Naive thymus-derived CD8-positive, alpha-beta T cell (primary cell): ENCODE results near the gene APP. TPM values are rescaled to one million over a fixed set of nuclear protein-coding genes. Genes with fewer than 3 reads are reported as not detected.

Experiments used
- ATAC-seq, 2 donors: fragments of 150-1000 bp; cut with Tn5 transposase in 1 of 2; sonication (Bioruptor Pico), chemical (Tn5 transposase) in 1 of 2; 1 replicate in 1 of 2; 2 replicates in 1 of 2; pipeline ENCODE4 v1.10.0; 2021; ENCODE audit warnings: mild to moderate bottlenecking in 2 of 2, moderate library complexity in 2 of 2
- POLR2A ChIA-PET: fragments of 350-600 bp; sonication (Branson Sonifier 250); formaldehyde crosslinking; loops from one replicate; lab custom pipeline; 2021; ENCODE audit warnings: antibody characterized with exemption; lab: Charles Lee
- DNase-seq, 10 donors: peaks; one replicate each; pipeline versions ENCODE4 v3.0.0 to v3.0.0-alpha.2; 2020 to 2022
- H3K27ac Mint-ChIP-seq, 10 donors: one replicate each; pipeline ENCODE4 v1.8.0; 2020 to 2022; ENCODE audit warnings: mild to moderate bottlenecking in 10 of 10, mixed read lengths in 10 of 10, moderate library complexity in 4 of 10, inconsistent platforms in 1 of 10
- H3K27me3 Mint-ChIP-seq, 5 donors: one replicate each; pipeline ENCODE4 v1.8.0; 2021 to 2022; ENCODE audit warnings: mixed read lengths in 5 of 5
- H3K36me3 Mint-ChIP-seq, 3 donors: one replicate each; pipeline ENCODE4 v1.8.0; 2020 to 2022; ENCODE audit warnings: mixed read lengths in 3 of 3, mild to moderate bottlenecking in 2 of 3, inconsistent platforms in 1 of 3
- H3K4me1 Mint-ChIP-seq, 4 donors: one replicate each; pipeline ENCODE4 v1.8.0; 2021 to 2022; ENCODE audit warnings: mixed read lengths in 4 of 4
- H3K4me3 Mint-ChIP-seq, 10 donors: one replicate each; pipeline ENCODE4 v1.8.0; 2020 to 2022; ENCODE audit warnings: mild to moderate bottlenecking in 10 of 10, mixed read lengths in 10 of 10, moderate library complexity in 6 of 10, inconsistent platforms in 1 of 10
- H3K9me3 Mint-ChIP-seq, 9 donors: one replicate each; pipeline ENCODE4 v1.8.0; 2020 to 2022; ENCODE audit warnings: mixed read lengths in 9 of 9, mild to moderate bottlenecking in 3 of 9, inconsistent platforms in 1 of 9, moderate library complexity in 1 of 9
- polyA plus RNA-seq, 3 donors: library from polyadenylated mRNA; unstranded; fragments of 300-500 nt; fragmentation: Illumina TruSeq; gene quantifications; one replicate each; pipeline ENCODE4 v1.2.3, GENCODE V29; 2021
- total RNA-seq, 8 experiments: library from RNA in 2 of 8; stranded (reverse) in 2 of 8; gene quantifications; one replicate each; pipeline ENCODE4 v1.2.3 and lab custom pipeline; 2021 to 2026

APP gene
- total and polyA plus RNA-seq, 5 experiments from 2014 or later = 6.9 to 33.8 (median 8.7) TPM

DNA sequence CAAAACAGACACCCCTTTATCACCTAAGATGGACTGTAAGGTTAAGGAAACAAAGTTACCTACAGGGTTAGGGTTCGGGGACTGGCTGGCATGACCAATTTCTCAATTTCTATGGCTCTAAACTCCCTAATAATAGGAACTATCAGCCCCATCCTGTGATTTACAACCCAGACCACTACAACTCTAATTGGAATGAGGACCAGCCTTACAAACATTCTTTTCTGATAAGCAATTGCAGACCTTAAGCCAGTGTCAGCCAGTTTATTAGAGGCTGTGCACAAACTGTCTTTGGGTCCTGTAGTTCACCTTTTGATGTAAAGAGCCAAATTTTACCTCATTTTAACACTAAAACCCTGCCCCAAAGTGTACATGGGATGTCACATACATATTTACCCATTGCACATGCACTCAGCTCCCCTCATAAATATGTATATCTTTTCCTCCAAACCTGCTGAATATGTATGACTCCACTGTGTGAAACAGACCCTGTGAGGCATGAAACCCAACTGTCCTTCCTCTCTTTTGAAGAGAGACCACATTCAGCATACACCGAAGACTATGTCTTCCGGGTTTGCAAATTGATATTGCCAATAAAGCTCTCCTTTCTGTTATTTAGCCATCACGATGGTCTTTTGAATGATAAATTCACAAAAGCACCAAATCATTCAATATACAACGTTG lies 7.3 kb upstream of the APP start:
- Mint-ChIP-seq H3K36me3 (no peaks in the 10 kb centered on the region), H3K9me3 (no peaks in the 10 kb centered on the region), H3K4me1 (no peaks in the 10 kb centered on the region), H3K27me3 (peaks cover 5 to 9% (median 6%) of the 10 kb centered on the region in 5 donors), H3K27ac (no peak overlapping the region), H3K4me3 (no peak overlapping the region)
- POLR2A ChIA-PET = no interaction called here
- ATAC-seq (no peak), DNase-seq (no peak)

DNA sequence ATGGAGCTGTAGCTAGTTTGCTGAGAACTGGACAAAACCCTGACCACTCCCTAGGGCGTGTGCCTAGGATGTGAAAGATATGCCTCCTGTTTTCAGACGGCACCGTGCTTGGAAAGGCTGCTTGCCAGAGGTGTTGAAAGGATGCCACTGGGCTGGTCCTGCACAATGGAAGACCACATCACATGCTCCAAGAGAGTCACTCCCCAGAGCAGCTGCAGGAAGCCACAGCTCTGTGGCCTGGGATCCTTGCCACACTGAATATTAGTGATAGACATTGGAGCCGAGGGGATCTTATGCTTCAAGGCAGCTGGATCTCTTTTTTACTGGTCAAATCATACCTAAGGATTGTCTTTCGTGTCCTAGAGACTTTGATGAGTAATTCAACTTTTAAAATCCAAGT lies 6.6 kb upstream of the APP start:
- POLR2A ChIA-PET = no interaction called here
- no peak overlapping the region for H3K27ac Mint-ChIP-seq
- H3K4me1 Mint-ChIP-seq = no peaks in the 10 kb centered on the region
- no peaks in the 10 kb centered on the region for H3K9me3 Mint-ChIP-seq
- no peak overlapping the region for H3K4me3 Mint-ChIP-seq
- ATAC-seq = no peak
- no peak for DNase-seq
- H3K27me3 Mint-ChIP-seq = peaks cover 5 to 9% (median 6%) of the 10 kb centered on the region in 5 donors
- no peaks in the 10 kb centered on the region for H3K36me3 Mint-ChIP-seq

DNA sequence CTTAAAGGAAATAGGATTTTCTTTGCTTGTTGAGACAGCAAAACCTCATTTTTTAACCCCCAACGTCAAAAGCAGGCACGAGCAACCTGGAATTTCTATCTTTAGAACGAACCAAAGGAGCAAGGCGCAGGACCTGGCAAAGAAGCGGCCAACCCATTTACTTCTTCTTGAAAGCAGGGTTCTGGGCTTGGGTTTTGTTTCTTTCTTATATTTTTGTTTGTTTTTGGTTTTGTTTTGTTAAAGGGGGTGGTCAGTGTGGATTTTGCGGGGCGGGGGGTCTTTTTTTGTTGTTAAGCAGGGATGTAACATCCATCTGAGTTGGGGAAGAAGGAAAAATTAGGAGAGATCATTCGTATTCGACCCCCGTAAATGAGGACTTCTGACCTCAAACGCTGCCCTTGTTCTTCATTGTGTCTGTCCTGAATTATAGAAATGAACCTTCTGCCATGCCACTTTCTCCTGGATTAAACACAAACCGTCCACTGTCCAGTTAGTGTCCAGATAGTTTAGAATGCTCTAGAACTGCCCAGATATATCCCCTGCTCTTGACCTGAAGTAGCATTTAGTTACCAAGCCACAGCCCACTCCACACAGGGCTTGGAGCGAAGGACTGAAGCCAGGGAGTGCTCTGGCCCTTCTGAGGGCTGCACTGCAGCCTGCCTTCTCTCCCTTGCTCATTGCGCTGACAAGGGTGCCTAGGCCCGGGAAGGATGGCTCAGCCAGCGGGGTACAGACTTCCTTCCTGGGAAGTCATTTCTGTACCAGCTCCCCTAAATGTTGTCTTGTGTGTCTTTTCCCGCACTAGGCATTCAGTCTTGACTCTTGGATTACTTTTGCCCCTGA lies 909 bp upstream of the APP start:
- H3K27ac Mint-ChIP-seq = peak overlapping the region in 6 of 10 donors; percentile 55 to 81 (median 75)
- H3K4me1 Mint-ChIP-seq = peaks cover 5 to 21% (median 10%) of the 10 kb centered on the region in 4 donors
- POLR2A ChIA-PET = no interaction called here
- no peak for ATAC-seq
- H3K9me3 Mint-ChIP-seq = no peaks in the 10 kb centered on the region
- H3K4me3 Mint-ChIP-seq = peak overlapping the region; percentile 74 to 90 (median 87)
- H3K36me3 Mint-ChIP-seq = no peaks in the 10 kb centered on the region
- no peak for DNase-seq
- H3K27me3 Mint-ChIP-seq = peaks cover 0 to 2% (median 0%) of the 10 kb centered on the region in 5 donors

DNA sequence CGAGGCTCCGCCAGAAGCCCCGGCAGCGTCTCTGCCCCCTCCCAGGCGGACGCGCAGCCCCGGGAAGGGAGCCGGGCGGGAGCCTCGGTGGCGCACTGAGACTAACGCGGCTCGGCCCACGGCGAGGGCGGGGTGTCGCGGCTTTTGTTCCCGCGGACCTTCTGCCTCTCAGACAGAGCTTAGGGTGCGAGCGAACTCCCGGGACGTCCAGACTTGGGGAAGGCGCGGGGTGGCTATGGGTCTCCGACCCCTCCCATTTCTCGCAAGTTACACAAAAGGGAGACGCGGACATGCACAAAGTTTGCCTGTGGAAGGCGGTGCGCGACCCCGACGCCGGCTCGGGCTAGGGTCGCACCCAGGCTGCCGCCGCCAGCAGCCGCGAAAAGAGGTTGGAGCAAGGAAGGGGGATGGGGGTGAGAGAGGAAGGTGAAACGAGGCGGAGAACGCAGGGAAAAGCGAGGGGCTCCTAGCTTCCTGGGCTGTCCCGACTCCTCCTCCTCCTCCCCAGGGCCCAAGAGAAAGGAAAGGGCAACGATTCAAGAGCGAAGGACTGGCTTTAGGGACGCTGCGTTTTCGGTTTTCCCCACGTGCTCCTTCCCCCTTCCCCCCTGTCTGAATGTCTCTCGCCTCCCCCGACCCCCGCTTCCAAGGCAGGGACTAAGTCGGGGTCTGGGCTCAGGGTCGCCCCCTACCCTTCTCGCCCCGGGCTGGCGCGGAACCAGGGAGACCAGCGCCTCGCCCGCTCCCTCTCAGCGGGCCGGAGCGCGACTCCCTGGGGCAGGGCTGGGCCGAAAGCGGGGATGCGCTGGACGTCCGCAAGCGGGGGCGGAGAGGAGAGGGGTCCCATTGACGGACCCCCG lies 729 bp downstream of the APP start:
- no peaks in the 10 kb centered on the region for H3K36me3 Mint-ChIP-seq
- H3K4me3 Mint-ChIP-seq = peak overlapping the region; percentile 85 to 98 (median 94)
- POLR2A ChIA-PET = interaction anchor here (0.6 to 1.5 kb wide), 5 partner anchors 12 to 274 kb away, joined by 3 to 4 read pairs (median 3); no protein-coding TSS in a partner anchor
- peak overlapping the region in 9 of 10 donors; percentile 15 to 94 (median 71) for H3K27ac Mint-ChIP-seq
- no peaks in the 10 kb centered on the region for H3K9me3 Mint-ChIP-seq
- DNase-seq (peak in 8 of 10 donors; percentile 4 to 41 (median 22)), ATAC-seq (peak; percentile 14 to 33)
- peaks cover 5 to 21% (median 10%) of the 10 kb centered on the region in 4 donors for H3K4me1 Mint-ChIP-seq
- H3K27me3 Mint-ChIP-seq = peaks cover 0 to 2% (median 0%) of the 10 kb centered on the region in 5 donors

DNA sequence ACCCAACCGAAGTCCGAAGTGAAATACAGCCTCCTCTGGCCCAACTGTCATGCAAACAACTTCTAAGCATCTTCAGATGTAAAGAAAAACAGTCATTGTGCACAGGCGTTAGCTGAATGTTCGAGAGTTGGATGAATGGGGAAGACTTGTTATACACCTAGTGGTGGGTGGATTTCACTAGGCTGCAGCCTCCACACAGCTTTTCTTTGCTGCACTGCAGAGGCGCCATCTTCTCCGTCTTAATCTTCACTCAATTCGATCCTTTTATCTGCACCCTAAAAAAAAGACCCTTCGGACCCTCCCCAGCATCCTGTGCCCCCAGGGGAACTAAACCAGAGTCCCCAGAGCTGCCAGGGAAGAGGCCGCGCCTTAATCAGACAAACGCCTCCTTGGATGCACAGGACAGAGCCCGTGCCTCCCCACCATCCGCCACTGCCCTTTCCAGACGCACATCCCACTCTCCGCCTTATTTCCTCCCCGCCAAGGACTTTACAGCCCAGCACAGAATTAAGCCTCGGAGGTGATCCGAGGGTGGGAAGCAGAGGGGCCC lies 1.4 kb downstream of the APP start:
- peak; percentile 4 to 67 (median 39) for DNase-seq
- Mint-ChIP-seq H3K27ac (peak overlapping the region in 9 of 10 donors; percentile 42 to 94 (median 87)), H3K4me1 (peaks cover 5 to 21% (median 10%) of the 10 kb centered on the region in 4 donors), H3K36me3 (no peaks in the 10 kb centered on the region), H3K4me3 (peak overlapping the region; percentile 85 to 98 (median 94)), H3K9me3 (no peaks in the 10 kb centered on the region), H3K27me3 (peaks cover 0 to 2% (median 0%) of the 10 kb centered on the region in 5 donors)
- ATAC-seq = peak; percentile 60 to 68
- POLR2A ChIA-PET = interaction anchor here (0.5 to 1.5 kb wide), 7 partner anchors 11 to 273 kb away, joined by 3 to 6 read pairs (median 4); no protein-coding TSS in a partner anchor

DNA sequence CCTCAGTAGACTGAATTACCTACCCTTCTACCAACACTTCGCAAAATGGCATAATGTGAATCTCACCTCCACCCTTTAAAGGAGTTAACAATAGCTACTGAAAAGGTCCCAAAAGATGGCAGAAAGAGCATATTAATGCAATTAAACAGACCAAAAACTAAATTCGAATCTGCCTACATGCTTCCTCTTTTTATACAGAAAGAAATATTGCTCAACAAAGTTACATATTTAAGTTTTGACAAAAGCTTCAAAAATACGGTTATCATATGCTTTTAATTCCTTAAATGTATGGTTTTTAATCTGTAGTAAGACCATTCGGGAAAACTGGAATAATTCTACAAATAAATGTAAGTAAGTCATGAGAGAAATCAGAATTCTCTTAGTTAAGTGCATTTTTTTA lies 2.2 kb downstream of the APP start:
- DNase-seq (no peak), ATAC-seq (no peak)
- peak overlapping the region in 1 of 10 donors; percentile 11 for H3K27ac Mint-ChIP-seq
- peaks cover 0 to 2% (median 0%) of the 10 kb centered on the region in 5 donors for H3K27me3 Mint-ChIP-seq
- H3K4me3 Mint-ChIP-seq = peak overlapping the region in 6 of 10 donors; percentile 0 to 98 (median 91)
- H3K36me3 Mint-ChIP-seq = no peaks in the 10 kb centered on the region
- peaks cover 5 to 21% (median 11%) of the 10 kb centered on the region in 4 donors for H3K4me1 Mint-ChIP-seq
- no peaks in the 10 kb centered on the region for H3K9me3 Mint-ChIP-seq
- POLR2A ChIA-PET = interaction anchor here (0.5 to 0.6 kb wide), 3 partner anchors 20 to 268 kb away, joined by 5 to 6 read pairs (median 6); no protein-coding TSS in a partner anchor

DNA sequence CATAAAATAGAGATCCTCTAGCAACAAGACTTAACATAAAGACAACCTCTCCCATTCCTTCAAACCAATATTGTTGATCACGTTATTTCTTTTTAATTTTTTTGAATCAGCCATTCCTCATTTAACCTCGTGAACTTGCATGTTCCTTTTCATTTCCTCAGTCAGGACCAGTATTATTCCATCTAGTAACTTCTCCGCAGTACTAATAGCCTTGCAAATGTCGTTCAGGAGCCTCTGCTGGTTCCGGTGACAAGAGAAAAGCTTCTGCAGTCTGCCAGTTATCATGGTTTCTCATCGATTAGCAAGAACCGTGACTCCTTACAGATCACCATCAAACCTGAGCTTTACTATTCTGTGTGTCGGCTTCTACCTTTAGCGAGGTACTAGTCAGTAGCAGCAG lies 3.0 kb downstream of the APP start:
- Mint-ChIP-seq H3K9me3 (no peaks in the 10 kb centered on the region), H3K4me3 (peak overlapping the region in 2 of 10 donors; percentile 8 to 16), H3K27me3 (peaks cover 0 to 2% (median 0%) of the 10 kb centered on the region in 5 donors), H3K4me1 (peaks cover 5 to 21% (median 11%) of the 10 kb centered on the region in 4 donors), H3K36me3 (no peaks in the 10 kb centered on the region), H3K27ac (no peak overlapping the region)
- DNase-seq (no peak), ATAC-seq (no peak)
- POLR2A ChIA-PET = no interaction called here

DNA sequence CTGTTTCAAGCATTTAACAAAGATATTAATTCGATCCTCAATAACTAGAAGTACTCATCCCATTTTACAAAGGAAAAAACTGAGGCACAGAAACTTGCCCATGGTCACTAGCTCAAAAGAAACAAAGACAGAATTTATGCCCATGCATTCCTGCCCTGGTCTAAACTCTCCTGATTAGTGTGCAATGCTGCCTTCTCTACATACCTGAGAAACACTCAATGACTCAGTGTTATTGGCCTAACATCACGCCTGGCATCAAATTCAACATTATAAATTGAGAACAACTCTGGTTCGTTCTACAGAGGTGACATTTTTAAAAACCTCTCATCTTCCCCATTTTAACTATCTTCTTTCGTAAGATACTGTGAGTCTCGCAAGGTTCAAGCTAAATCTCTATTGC lies 5.2 kb downstream of the APP start:
- no peaks in the 10 kb centered on the region for H3K36me3 Mint-ChIP-seq
- ATAC-seq (no peak), DNase-seq (no peak)
- no peak overlapping the region for H3K27ac Mint-ChIP-seq
- no peaks in the 10 kb centered on the region for H3K27me3 Mint-ChIP-seq
- peaks cover 5 to 16% (median 6%) of the 10 kb centered on the region in 4 donors for H3K4me1 Mint-ChIP-seq
- H3K9me3 Mint-ChIP-seq = no peaks in the 10 kb centered on the region
- no peak overlapping the region for H3K4me3 Mint-ChIP-seq
- POLR2A ChIA-PET = no interaction called here

DNA sequence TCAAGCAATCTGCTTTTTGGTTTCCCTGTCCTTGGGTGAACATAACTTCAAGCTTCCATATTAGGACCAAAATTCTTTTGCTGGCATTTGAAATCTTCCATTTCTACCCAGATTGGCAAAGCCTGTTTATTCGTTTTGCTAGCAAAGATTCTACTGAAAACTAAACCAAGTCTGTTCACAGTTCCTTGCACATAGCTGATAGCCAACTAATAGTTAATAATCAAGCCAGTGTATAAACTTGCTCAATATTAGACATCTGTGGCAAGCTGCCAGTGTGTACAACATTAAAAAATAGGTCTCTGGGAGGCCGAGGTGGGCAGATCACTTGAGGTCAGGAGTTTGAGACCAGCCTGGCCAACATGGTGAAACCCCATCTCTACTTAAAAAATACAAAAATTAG lies 6.3 kb downstream of the APP start:
- Mint-ChIP-seq H3K9me3 (no peaks in the 10 kb centered on the region), H3K4me3 (no peak overlapping the region), H3K27ac (no peak overlapping the region), H3K4me1 (peaks cover 3 to 16% (median 6%) of the 10 kb centered on the region in 4 donors), H3K36me3 (no peaks in the 10 kb centered on the region), H3K27me3 (no peaks in the 10 kb centered on the region)
- POLR2A ChIA-PET = no interaction called here
- DNase-seq (no peak), ATAC-seq (no peak)

DNA sequence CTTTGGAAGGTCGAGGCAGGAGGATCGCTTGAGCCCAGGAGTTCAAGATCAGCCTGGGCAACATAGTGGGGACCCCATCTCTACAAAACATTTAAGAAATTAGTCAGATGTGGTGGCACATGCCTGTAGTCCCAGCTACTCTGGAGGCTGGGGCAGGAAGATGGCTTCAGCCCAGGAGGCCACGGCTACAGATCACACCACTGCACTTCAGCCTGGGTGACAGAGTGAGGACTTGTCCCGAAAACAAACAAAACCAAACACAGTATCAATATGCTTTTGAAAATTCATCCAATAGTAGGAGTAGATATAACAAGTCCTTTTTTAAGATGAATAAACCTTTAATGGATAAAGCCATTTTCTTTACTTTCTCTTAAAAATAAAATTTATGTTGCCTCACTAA lies 8.5 kb downstream of the APP start:
- H3K9me3 Mint-ChIP-seq = no peaks in the 10 kb centered on the region
- no peak overlapping the region for H3K4me3 Mint-ChIP-seq
- peaks cover 5 to 16% (median 14%) of the 10 kb centered on the region in 4 donors for H3K4me1 Mint-ChIP-seq
- H3K36me3 Mint-ChIP-seq = peaks cover 0 to 3% (median 0%) of the 10 kb centered on the region in 3 donors
- H3K27ac Mint-ChIP-seq = no peak overlapping the region
- POLR2A ChIA-PET = no interaction called here
- ATAC-seq (no peak), DNase-seq (no peak)
- no peaks in the 10 kb centered on the region for H3K27me3 Mint-ChIP-seq

DNA sequence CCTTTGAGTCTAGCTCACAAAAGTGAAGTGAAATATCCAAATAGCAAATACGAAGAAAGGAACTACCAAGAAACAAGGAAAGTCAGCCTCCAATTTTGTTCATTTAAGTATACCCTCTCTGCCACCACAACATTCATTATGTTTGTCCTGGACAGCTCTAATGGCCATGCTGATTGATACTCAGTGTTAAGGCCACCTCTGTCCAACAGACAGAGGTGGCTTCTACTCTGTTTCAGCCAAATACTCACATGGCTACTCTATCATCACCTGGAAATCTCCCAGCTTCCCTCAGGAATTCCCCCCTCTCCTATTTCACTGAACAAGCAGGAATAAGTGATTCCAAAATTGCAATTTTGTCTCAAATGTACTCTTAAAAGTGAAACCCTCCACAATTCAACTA lies 10.7 kb downstream of the APP start:
- H3K4me1 Mint-ChIP-seq = peaks cover 5 to 16% (median 14%) of the 10 kb centered on the region in 4 donors
- ATAC-seq = no peak
- peaks cover 0 to 3% (median 0%) of the 10 kb centered on the region in 3 donors for H3K36me3 Mint-ChIP-seq
- H3K27me3 Mint-ChIP-seq = no peaks in the 10 kb centered on the region
- H3K27ac Mint-ChIP-seq = no peak overlapping the region
- H3K9me3 Mint-ChIP-seq = no peaks in the 10 kb centered on the region
- DNase-seq = no peak
- POLR2A ChIA-PET = no interaction called here
- H3K4me3 Mint-ChIP-seq = no peak overlapping the region

DNA sequence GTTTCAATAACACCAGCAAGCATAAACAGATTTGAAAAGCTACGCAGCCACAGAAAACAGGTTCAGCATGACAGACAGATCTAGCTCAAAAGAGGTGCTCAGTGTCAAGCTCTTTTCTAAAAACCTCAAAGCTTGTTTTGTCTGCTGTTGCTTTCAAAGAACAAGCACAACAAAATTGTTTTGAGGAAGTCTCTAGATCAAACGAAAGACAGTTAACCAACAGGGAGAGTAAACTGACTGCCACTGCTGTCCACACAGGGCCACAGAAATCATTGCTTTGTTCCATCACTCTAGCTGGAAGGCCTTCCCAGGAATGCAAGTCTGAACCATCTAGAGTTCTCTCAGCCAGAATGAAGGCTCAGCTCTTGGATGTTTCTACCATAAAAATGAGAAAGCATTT lies 12.8 kb downstream of the APP start:
- no peak for DNase-seq
- Mint-ChIP-seq H3K27ac (peak overlapping the region in 2 of 10 donors; percentile 15 to 21), H3K27me3 (no peaks in the 10 kb centered on the region), H3K4me1 (peaks cover 5 to 16% (median 14%) of the 10 kb centered on the region in 4 donors), H3K36me3 (peaks cover 0 to 3% (median 0%) of the 10 kb centered on the region in 3 donors), H3K9me3 (no peaks in the 10 kb centered on the region), H3K4me3 (no peak overlapping the region)
- ATAC-seq = no peak
- POLR2A ChIA-PET = interaction anchor here (0.6 to 1.4 kb wide), 2 partner anchors 12 to 855 kb away, joined by 3 read pairs; no protein-coding TSS in a partner anchor
